ENCODE results near the gene IFT81. TPM values are rescaled to one million over a fixed set of nuclear protein-coding genes. Genes with fewer than 3 reads are reported as not detected.
"Not testable (repeated sequence)": the region's sequence is repeated elsewhere in the genome, so short reads cannot be mapped to it uniquely, and the experiment has no call there.

IFT81 gene
- total and polyA plus RNA-seq, 2 donors (not counting 3 experiments of a cell fraction or from before 2014, with no cell fraction given): 2.4 to 9.8 TPM

GRCh38 chr12:110205931-110206330 is 81.8 kb downstream of the IFT81 start:
- H3K9me1 ChIP-seq (replicated peaks; ENCODE audit: control insufficient read depth, extremely low read depth, insufficient read depth, low read length): no peaks in the 10 kb centered on the region
- no peaks in the 10 kb centered on the region for H4K20me1 ChIP-seq (replicated peaks; ENCODE audit: control insufficient read depth, extremely low read depth, insufficient read depth, low read length)
- no peak overlapping the region for H3K9ac ChIP-seq (replicated peaks; ENCODE audit: extremely low read depth, insufficient read depth, low read length)
- no peak for FAIRE-seq
- H2AFZ ChIP-seq (ENCODE audit: low read depth, low read length): no peak overlapping the region
- dilution Hi-C loops (cut with MboI; ENCODE audit: extremely low pct_ligation_motif_present, low sequenced_read_pairs): no loop called here
- ChIA-PET POLR2A (no interaction called here), CTCF (interaction anchor here (1.0 kb wide), 1 partner anchor 10 kb away, joined by 4 read pairs; no protein-coding TSS in a partner anchor)
- H3K27ac ChIP-seq (ENCODE audit: insufficient read depth, low read depth, low read length): no peak overlapping the region
- H3K4me3 ChIP-seq (replicated peaks in 1 of 3; ENCODE audit: insufficient read depth in 1 of 3, low read depth in 1 of 3, low read length in 3 of 3): no peak overlapping the region
- no peaks in the 10 kb centered on the region for H3K27me3 ChIP-seq (ENCODE audit: control insufficient read depth in 2 of 2, insufficient read depth in 2 of 2, low read length in 2 of 2)
- BruUV-seq (replicated peaks): no TSS peak
- H3K9me3 ChIP-seq (replicated peaks; ENCODE audit: control insufficient read depth, insufficient read depth, low read length): no peaks in the 10 kb centered on the region
- no peaks in the 10 kb centered on the region for H3K36me3 ChIP-seq (ENCODE audit: control insufficient read depth in 2 of 2, extremely low read depth in 1 of 2, insufficient read depth in 2 of 2, low read length in 2 of 2)
- no peak overlapping the region for H3K4me2 ChIP-seq (ENCODE audit: insufficient read depth, low read length)
- H3K79me2 ChIP-seq (ENCODE audit: control insufficient read depth, insufficient read depth, low read length): no peaks in the 10 kb centered on the region
- H3K4me1 ChIP-seq (ENCODE audit: control insufficient read depth, extremely low read depth, insufficient read depth, low read length): peaks cover 4% of the 10 kb centered on the region
- intact Hi-C loops (cut with micrococcal nuclease): no loop called here
- no peak for DNase-seq (ENCODE audit: low read depth, low spot score)
- no peak for TF ChIP-seq MYC (IDR thresholded peaks at IDR 0.05; ENCODE audit: low read depth, low read length)
- no peak for TF ChIP-seq FOS (IDR thresholded peaks at IDR 0.05; ENCODE audit: borderline replicate concordance, insufficient read depth, low read length)
- no peak for TF ChIP-seq CTCF (IDR thresholded peaks at IDR 0.05; ENCODE audit: extremely low read depth in 1 of 2, insufficient read depth in 1 of 2, low read depth in 1 of 2, low read length in 2 of 2)

GRCh38 chr12:110211639-110212536 is 87.7 kb downstream of the IFT81 start:
- H3K27me3 ChIP-seq (ENCODE audit: control insufficient read depth in 2 of 2, insufficient read depth in 2 of 2, low read length in 2 of 2); intact Hi-C loops (cut with micrococcal nuclease); H3K79me2 ChIP-seq (ENCODE audit: control insufficient read depth, insufficient read depth, low read length); dilution Hi-C loops (cut with MboI; ENCODE audit: extremely low pct_ligation_motif_present, low sequenced_read_pairs); DNase-seq (ENCODE audit: low read depth, low spot score); FAIRE-seq; H3K4me2 ChIP-seq (ENCODE audit: insufficient read depth, low read length); H3K4me3 ChIP-seq (replicated peaks in 1 of 3; ENCODE audit: insufficient read depth in 1 of 3, low read depth in 1 of 3, low read length in 3 of 3); H3K9me1 ChIP-seq (replicated peaks; ENCODE audit: control insufficient read depth, extremely low read depth, insufficient read depth, low read length); H3K27ac ChIP-seq (ENCODE audit: insufficient read depth, low read depth, low read length); H3K9ac ChIP-seq (replicated peaks; ENCODE audit: extremely low read depth, insufficient read depth, low read length); H4K20me1 ChIP-seq (replicated peaks; ENCODE audit: control insufficient read depth, extremely low read depth, insufficient read depth, low read length); H3K9me3 ChIP-seq (replicated peaks; ENCODE audit: control insufficient read depth, insufficient read depth, low read length); H3K36me3 ChIP-seq (ENCODE audit: control insufficient read depth in 2 of 2, extremely low read depth in 1 of 2, insufficient read depth in 2 of 2, low read length in 2 of 2); BruUV-seq (replicated peaks); H3K4me1 ChIP-seq (ENCODE audit: control insufficient read depth, extremely low read depth, insufficient read depth, low read length); H2AFZ ChIP-seq (ENCODE audit: low read depth, low read length): not testable (repeated sequence)
- POLR2A ChIA-PET: interaction anchor here (0.5 kb wide), 1 partner anchor 43 kb away, joined by 13 read pairs; no protein-coding TSS in a partner anchor
- CTCF ChIA-PET: interaction anchor here (0.7 to 1.1 kb wide), 3 partner anchors 9 to 220 kb away, joined by 3 to 4 read pairs (median 3); no protein-coding TSS in a partner anchor

All from endothelial cell of umbilical vein (primary cell).